ENCODE results near the gene HOXB5. TPM values are rescaled to one million over a fixed set of nuclear protein-coding genes. Genes with fewer than 3 reads are reported as not detected.

HOXB5 gene
- total RNA-seq, 1 experiment from 2014 or later = 0.95 TPM

- ChIA-PET CTCF (interaction anchor here (0.6 to 1.2 kb wide), 5 partner anchors 10 to 381 kb away, joined by 3 to 21 read pairs (median 4); no protein-coding TSS in a partner anchor), POLR2A (ENCODE audit: unreplicated experiment) (interaction anchor here (0.5 to 0.7 kb wide), 11 partner anchors 11 to 595 kb away, joined by 3 to 26 read pairs (median 4); partner anchors contain the start of genes HOXB13, HOXB5 and HOXB8)
- Histone ChIP-seq H4K20me1 (ENCODE audit: low read length) (no peaks in the 10 kb centered on the region), H3K9me2 (replicated peaks; ENCODE audit: low read length) (no peaks in the 10 kb centered on the region), H3K4me3 (ENCODE audit: low read length) (peak overlapping the region; percentile 70), H3K9ac (ENCODE audit: low read length) (peak overlapping the region; percentile 54), H3K9me3 (ENCODE audit: low read length) (no peaks in the 10 kb centered on the region), H3F3A (ENCODE audit: low read length, unreplicated experiment) (no peaks in the 10 kb centered on the region), H3K36me3 (ENCODE audit: low read depth, low read length) (no peaks in the 10 kb centered on the region), H3K4me2 (ENCODE audit: low read length) (peak overlapping the region; percentile 85), H2AFZ (ENCODE audit: low read length) (peak overlapping the region; percentile 88), H3K27ac (ENCODE audit: low read length) (no peak overlapping the region), H3K79me2 (ENCODE audit: low read length) (no peaks in the 10 kb centered on the region), H3K4me1 (ENCODE audit: insufficient read depth, low read length) (peaks cover 12% of the 10 kb centered on the region), H3K27me3 (ENCODE audit: low read length) (peaks cover 59% of the 10 kb centered on the region)
- TSS peak; percentile 16 for BruUV-seq (replicated peaks)
- intact Hi-C loops (cut with micrococcal nuclease) = no loop called here
- ATAC-seq (peak; percentile 84), DNase-seq (peak; percentile 77)
- no peak for TF ChIP-seq EZH2 (IDR thresholded peaks at IDR 0.05; ENCODE audit: low read length, unreplicated experiment)
- peak; percentile 94 for TF ChIP-seq EZH2phosphoT487 (IDR thresholded peaks at IDR 0.05; ENCODE audit: borderline replicate concordance, low read length)
Observed at GRCh38 chr17:48625495-48626244, 32.1 kb upstream of the HOXB5 start.

GRCh38 chr17:48624544-48625494 is 31.2 kb upstream of the HOXB5 start:
- peak overlapping the region; percentile 54; the same call in 1 of the 2 replicates for H3K9ac ChIP-seq (ENCODE audit: low read length)
- POLR2A ChIA-PET (ENCODE audit: unreplicated experiment) = interaction anchor here (0.5 to 0.7 kb wide), 5 partner anchors 15 to 594 kb away, joined by 3 to 8 read pairs (median 4); partner anchors contain the start of gene HOXB13
- intact Hi-C loops (cut with micrococcal nuclease) = no loop called here
- no peak overlapping the region for H3K27ac ChIP-seq (ENCODE audit: low read length)
- peak overlapping the region; percentile 88 for H2AFZ ChIP-seq (ENCODE audit: low read length)
- TF ChIP-seq CTCF (conservative IDR thresholded peaks at IDR 0.05; ENCODE audit: low read depth, low read length) (no peak), EZH2 (IDR thresholded peaks at IDR 0.05; ENCODE audit: low read length, unreplicated experiment) (peak; percentile 51), EZH2phosphoT487 (IDR thresholded peaks at IDR 0.05; ENCODE audit: borderline replicate concordance, low read length) (peak; percentile 75; the same call in 1 of the 2 replicates)
- H3K36me3 ChIP-seq (ENCODE audit: low read depth, low read length) = no peaks in the 10 kb centered on the region
- DNase-seq (peak; percentile 57), ATAC-seq (peak; percentile 57)
- BruUV-seq (replicated peaks) = no TSS peak
- peak overlapping the region; percentile 85 for H3K4me2 ChIP-seq (ENCODE audit: low read length)
- peaks cover 12% of the 10 kb centered on the region for H3K4me1 ChIP-seq (ENCODE audit: insufficient read depth, low read length)
- CTCF ChIA-PET = interaction anchor here (0.6 to 1.2 kb wide), 6 partner anchors 12 to 380 kb away, joined by 3 to 21 read pairs (median 4); no protein-coding TSS in a partner anchor
- H3K9me3 ChIP-seq (ENCODE audit: low read length) = no peaks in the 10 kb centered on the region
- no peaks in the 10 kb centered on the region for H3K9me2 ChIP-seq (replicated peaks; ENCODE audit: low read length)
- no peaks in the 10 kb centered on the region for H3F3A ChIP-seq (ENCODE audit: low read length, unreplicated experiment)
- H4K20me1 ChIP-seq (ENCODE audit: low read length) = no peaks in the 10 kb centered on the region
- no peaks in the 10 kb centered on the region for H3K79me2 ChIP-seq (ENCODE audit: low read length)
- H3K4me3 ChIP-seq (ENCODE audit: low read length) = peak overlapping the region; percentile 70
- peaks cover 54% of the 10 kb centered on the region for H3K27me3 ChIP-seq (ENCODE audit: low read length)

- BruUV-seq (replicated peaks) = TSS peak; percentile 18
- H2AFZ ChIP-seq (ENCODE audit: low read length) = no peak overlapping the region
- H3K9me3 ChIP-seq (ENCODE audit: low read length) = no peaks in the 10 kb centered on the region
- H3K27me3 ChIP-seq (ENCODE audit: low read length) = peaks cover 50% of the 10 kb centered on the region
- no peaks in the 10 kb centered on the region for H3F3A ChIP-seq (ENCODE audit: low read length, unreplicated experiment)
- CTCF ChIA-PET = interaction anchor here (0.6 to 1.0 kb wide), 4 partner anchors 12 to 360 kb away, joined by 3 to 13 read pairs (median 3); no protein-coding TSS in a partner anchor
- intact Hi-C loops (cut with micrococcal nuclease) = no loop called here
- peaks cover 19% of the 10 kb centered on the region for H3K4me1 ChIP-seq (ENCODE audit: insufficient read depth, low read length)
- H3K4me2 ChIP-seq (ENCODE audit: low read length) = peak overlapping the region; percentile 85
- DNase-seq (no peak), ATAC-seq (no peak)
- H3K79me2 ChIP-seq (ENCODE audit: low read length) = no peaks in the 10 kb centered on the region
- POLR2A ChIA-PET (ENCODE audit: unreplicated experiment) = interaction anchor here (0.6 kb wide), 1 partner anchor 12 kb away, joined by 23 read pairs; no protein-coding TSS in a partner anchor
- TF ChIP-seq CTCF (conservative IDR thresholded peaks at IDR 0.05; ENCODE audit: low read depth, low read length) (no peak), EZH2phosphoT487 (IDR thresholded peaks at IDR 0.05; ENCODE audit: borderline replicate concordance, low read length) (no peak), EZH2 (IDR thresholded peaks at IDR 0.05; ENCODE audit: low read length, unreplicated experiment) (no peak)
- no peak overlapping the region for H3K9ac ChIP-seq (ENCODE audit: low read length)
- no peaks in the 10 kb centered on the region for H3K36me3 ChIP-seq (ENCODE audit: low read depth, low read length)
- H3K9me2 ChIP-seq (replicated peaks; ENCODE audit: low read length) = no peaks in the 10 kb centered on the region
- peak overlapping the region; percentile 70 for H3K4me3 ChIP-seq (ENCODE audit: low read length)
- H4K20me1 ChIP-seq (ENCODE audit: low read length) = no peaks in the 10 kb centered on the region
- H3K27ac ChIP-seq (ENCODE audit: low read length) = no peak overlapping the region
Observed at GRCh38 chr17:48624118-48624517, 30.5 kb upstream of the HOXB5 start.

All from PC-3 (cell line).